NCI-H2227 (cell line): ENCODE measurements around the gene FOXO1.

Experiments used
- DNase-seq: peaks from one replicate; lab custom pipeline; 2025; ENCODE audit not compliant: unreplicated experiment; lab: John Stamatoyannopoulos, UW

Gene FOXO1

DNA sequence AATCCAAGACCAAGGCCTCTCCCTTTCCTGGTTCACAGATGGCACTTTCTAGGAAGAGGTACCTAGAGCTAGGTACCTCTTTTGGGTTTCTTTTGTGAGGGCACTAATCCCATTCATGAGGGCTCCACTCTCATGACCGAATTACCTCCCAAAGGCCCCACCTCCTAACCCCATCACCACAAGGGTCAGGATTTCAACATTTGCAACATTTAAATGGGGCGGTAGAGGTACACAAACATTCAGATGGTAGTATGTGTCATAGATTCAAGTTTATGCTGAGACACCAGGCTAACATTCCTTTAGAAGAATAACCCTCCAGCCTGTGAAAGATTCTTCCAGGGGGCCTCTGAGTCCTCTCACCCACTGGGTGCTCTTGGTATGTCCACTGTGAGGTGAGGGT, 116.3 kb downstream of the FOXO1 start:
- no peak for DNase-seq

GRCh38 chr13:40549500-40550094, 116.8 kb downstream of the FOXO1 start:
- no peak for DNase-seq

DNA sequence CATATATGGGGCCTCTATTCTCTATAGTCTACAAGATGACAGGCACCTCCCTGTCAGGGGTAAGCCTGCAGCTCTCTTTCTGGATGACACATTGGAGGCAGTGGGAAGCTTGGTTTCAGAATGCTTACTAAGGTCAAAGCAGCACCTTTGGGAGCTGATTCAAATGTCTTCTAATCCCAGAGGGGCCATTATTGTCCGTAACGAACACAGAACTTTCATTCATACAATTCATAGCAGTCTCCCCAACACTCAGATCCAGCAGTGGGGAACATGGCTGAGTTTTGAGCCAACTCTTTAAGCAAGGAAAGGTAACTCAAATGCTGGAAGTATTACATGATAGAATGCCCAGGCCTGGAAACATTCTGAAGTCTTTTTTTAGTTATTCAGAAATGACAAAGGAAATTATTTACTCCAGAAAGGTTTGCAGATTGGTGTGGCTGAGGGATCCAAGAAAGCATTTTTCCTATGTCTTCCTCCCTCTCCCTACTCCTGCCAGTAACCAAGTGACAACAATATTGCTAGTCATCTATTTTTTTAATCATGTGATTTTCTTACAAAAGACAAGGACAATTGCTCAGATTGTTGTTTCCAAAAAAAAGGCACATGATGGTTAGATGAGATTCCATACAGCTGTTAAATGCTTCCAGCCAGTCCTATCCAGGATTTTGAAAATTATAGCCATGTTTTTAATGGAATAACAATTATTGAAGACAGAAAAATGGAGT, 118.7 kb downstream of the FOXO1 start:
- DNase-seq, result no peak

- no peak for DNase-seq
Measured at GRCh38 chr13:40546047-40546446, 120.4 kb downstream of the FOXO1 start.

GRCh38 chr13:40540328-40541044, 126.0 kb downstream of the FOXO1 start:
- no peak for DNase-seq

GRCh38 chr13:40539576-40540327, 126.7 kb downstream of the FOXO1 start:
- no peak for DNase-seq

GRCh38 chr13:40537146-40537895, 129.1 kb downstream of the FOXO1 start:
- no peak for DNase-seq

GRCh38 chr13:40536443-40537113, 129.9 kb downstream of the FOXO1 start:
- no peak for DNase-seq

DNA sequence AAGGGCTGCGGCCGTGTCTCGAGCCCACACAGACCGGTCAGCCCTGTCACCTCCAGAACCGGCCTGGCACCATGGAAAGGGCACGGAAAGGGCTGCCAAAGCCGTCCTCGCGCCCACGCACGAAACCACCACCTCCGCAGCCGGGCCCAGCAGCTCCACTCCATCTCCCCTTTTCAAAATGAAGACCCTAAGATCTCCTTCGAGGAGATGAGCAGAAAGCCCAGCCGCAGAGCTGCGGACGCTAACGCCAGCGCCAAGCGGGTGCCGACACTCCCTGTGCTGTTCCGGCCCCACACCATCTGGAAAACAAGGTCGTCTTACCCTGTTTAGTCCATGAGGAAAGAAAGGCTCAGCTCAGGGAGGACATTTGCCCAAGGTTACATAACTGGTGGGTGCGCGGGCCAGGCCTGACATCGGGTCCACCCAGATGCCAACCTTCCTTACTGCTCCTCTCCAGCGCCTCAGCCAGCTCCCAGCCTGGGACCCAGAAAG, 131.1 kb downstream of the FOXO1 start:
- no peak for DNase-seq

DNA sequence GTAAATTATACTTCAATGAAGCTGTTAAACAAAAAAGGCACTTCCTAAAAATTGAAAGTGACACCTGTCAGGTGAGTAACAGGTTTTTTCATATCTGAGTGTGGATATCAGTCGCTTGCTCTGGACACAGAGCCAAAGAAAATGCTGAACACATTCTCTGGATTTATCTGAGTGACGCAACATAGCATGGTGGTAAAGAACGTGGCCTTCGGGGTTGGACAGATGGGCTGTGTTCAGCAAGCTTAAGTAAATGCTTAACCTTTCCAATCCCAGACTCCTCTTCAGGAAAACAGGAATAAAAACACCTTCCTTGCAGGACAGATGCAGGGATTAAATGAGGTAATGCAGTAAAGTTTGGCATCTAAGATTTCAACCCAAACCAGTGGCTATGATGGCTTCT, 132.0 kb downstream of the FOXO1 start:
- no peak for DNase-seq

- no peak for DNase-seq
Measured at GRCh38 chr13:40533072-40533471, 133.4 kb downstream of the FOXO1 start.

DNA sequence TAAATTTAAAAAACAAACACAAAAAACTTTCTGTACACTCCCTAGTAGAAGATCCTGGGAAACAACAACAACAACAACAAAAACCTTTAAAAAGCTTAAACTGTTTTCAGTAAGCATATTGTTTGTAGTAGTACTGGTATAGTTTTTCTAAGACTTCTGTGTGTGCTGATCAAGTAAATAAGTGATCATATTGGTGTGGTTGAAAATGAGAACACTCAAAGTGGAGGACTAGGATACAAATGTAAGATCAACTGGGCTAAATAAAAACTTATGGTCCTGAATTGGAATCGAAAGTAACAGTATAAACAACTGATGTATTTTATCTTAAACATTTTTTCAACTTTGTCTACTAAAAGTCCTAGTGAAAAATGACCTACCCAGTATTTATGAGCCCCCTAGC, 135.5 kb downstream of the FOXO1 start:
- DNase-seq, result no peak

DNA sequence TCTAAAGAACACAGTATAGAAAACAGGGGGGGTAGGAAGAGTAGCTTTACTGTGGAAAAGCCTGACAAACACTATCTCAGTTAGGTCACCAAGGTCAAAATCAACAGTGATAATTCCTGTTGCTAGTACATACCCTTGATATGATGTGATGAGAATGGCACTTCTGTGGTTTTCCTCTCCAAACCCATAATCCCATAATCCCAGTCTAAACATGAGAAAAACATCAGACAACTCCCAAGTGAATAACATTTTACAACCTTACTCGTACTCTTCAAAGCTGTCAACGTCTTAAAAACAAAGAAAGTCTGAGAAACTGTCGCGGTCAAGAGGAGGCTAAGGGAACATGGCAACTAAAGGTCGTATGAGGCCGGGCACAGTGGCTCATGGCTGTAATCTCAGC, 137.6 kb downstream of the FOXO1 start:
- no peak for DNase-seq

DNA sequence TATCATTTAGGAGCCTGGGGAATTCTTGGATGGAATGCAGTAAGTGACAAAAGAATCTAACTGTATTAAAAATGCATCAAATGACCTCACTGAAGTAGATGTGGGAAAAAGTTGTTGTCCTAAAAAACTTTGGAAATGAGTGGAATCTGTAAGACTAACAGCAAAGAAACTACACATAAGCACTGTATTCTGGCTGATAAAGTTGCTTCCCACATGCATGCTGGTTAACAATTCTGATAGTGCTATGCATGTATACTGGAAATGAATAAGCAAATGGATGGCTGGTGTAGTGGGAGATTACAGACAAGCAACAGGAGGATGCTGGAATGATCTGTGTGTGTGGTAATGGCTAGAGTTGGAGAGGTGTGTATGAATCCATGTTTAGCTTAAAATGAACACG, 138.5 kb downstream of the FOXO1 start:
- no peak for DNase-seq

GRCh38 chr13:40522282-40522681, 144.2 kb downstream of the FOXO1 start:
- no peak for DNase-seq

DNA sequence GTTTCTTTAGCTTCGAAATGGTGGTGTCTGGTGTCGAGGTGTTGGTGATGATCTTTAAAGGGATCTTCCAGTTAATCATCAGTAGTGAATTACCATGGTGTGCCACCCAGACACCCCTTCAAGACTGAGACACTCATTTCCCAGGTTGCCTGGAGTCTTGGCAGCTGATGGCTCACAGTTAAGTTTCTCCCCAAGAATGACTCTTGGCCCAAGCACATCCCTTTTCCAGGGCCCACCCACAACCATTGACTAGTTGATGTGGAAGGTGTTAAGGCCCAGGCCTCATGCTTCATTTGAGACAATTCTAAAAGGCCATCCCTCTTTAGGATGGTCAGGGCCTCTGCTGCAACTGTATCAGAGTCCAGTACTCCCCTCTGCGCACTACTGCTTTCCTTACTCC, 145.5 kb downstream of the FOXO1 start:
- no peak for DNase-seq

DNA sequence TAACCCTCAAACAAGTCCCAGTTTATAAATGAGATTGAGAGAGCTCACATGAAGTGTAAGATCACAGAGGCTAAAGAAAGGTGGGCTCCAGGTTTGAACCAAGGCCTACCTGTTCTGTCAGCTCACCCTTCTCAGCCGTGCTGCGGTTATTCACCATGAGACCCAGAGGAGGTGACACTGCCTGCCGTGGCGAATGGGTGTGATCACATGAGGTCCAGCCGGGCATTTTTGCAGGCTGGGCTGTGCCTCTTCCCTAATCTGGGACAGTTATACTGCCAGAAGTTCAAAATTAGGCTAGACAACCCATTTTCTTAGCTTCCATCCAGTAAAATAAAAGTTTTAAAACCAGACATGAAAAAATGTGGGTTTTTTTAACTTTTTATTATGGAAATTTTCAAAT, 146.8 kb downstream of the FOXO1 start:
- no peak for DNase-seq

GRCh38 chr13:40518481-40518882, 148.0 kb downstream of the FOXO1 start:
- DNase-seq, result no peak

GRCh38 chr13:40517486-40518480, 148.7 kb downstream of the FOXO1 start:
- no peak for DNase-seq
